GM19438 (cell line): ENCODE results near the gene YEATS4.
"Not testable (repeated sequence)": the region's sequence is repeated elsewhere in the genome, so short reads cannot be mapped to it uniquely, and the experiment has no call there.

Experiments used
- ATAC-seq: cut with Tn5 transposase; IDR thresholded peaks from one replicate; pipeline ENCODE4 v1.9.1; 2021; ENCODE audit warnings: low read depth; ENCODE audit not compliant: unreplicated experiment

The YEATS4 gene

DNA sequence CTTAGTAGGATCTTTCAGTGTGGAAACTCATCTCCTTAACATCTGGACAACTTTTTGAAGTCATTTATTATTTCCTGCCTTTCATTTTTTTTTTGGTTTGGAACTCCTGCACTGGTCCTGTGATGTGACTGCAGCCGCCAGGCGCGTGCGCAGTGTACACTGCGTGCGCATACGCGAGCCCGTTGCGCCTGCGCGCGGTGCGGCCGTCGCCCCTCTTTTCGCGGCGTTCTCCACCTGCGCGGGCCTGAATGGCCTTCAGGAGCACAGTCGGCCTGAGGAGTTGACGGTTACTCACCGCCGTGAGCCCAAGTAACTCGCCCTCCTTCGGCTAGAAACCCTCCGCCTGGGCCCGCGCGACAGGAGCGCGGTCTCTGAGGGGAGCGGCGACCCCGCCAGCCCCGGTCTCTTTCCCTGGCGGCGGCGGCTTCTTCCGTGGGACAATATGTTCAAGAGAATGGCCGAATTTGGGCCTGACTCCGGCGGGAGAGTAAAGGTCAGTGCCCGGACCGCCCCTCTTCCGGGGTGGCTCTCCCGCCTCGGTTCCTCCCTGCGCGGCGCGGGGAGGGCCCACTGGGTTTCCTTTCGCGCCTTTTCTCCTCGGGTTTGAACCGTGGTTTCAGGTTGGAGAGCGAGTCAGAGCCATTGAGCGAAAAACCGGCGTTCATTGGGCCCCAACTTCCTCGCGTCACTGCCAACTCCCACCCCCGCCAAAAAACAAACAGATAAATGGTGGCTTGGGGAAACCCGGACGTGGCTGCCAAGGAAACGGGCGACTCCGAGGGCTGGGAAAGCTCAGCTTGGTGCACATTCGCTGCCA, at the start of gene YEATS4:
Gene YEATS4 (plus strand): TSS at position 213 of the 817 bp plus-strand sequence. CDS start 230 bp downstream, at position 443.
- ATAC-seq, result peak; percentile 84

DNA sequence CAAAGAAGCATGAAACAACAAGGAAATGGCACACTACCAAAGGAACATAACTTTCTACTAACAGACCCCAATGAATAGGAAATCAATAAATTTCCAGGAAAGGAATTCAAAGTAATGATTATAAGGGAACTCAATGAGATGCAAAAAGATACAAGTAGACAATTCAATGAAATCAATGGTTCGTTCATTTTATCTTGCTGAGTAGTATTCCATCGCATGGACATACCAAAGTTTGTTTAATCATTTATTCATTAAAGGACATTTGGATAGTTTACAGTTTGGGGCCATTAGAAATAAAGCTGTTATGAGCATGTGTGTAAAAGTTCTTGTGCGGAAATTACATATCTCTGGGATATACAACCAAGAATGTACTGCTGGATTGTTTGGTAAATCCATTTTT, 46.3 kb upstream of the YEATS4 start:
- no peak for ATAC-seq

DNA sequence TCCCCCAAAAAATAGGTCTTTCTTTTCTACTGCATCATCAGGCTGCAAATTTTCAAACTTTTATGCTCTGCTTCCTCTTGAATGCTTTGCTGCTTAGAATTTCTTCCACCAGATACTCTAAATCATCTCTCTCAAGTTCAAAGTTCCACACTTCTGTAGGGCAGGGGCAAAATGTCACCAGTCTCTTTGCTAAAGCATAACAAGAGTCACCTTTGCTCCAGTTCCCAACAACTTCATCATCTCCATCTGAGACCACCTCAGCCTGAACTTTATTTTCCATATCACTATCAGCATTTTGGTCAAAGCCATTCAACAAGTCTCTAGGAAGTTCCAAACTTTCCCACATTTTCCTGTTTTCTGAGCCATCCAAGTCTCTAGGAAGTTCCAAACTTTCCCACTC, 42.8 kb upstream of the YEATS4 start:
- not testable (repeated sequence) for ATAC-seq

- ATAC-seq, result not testable (repeated sequence)
These were observed 42.3 kb upstream of the YEATS4 start for GRCh38 chr12:69317233-69317632.

DNA sequence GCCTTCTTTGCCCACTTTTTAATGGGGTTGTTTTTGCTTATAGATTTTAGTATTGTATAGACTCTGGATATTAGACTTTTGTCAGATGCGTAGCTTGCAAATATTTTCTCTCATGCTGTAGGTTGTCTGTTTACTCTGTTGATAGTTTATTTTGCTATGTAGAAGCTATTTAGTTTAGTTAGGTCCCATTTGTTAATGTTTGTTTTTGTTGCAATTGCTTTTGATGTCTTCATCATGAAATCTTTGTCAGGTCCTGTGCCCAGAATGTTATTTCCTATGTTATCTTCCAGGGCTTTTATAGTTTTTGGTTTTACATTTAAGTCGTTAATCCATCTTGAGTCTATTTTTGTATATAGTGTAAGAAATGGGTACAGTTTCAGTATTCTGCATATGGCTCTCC, 41.3 kb upstream of the YEATS4 start:
- ATAC-seq, result no peak

- ATAC-seq, result no peak
These were observed 38.2 kb upstream of the YEATS4 start for GRCh38 chr12:69321351-69321750.

- peak; percentile 82 for ATAC-seq
These were observed 34.6 kb upstream of the YEATS4 start for GRCh38 chr12:69324797-69325466.

- ATAC-seq, result no peak
These were observed 31.1 kb upstream of the YEATS4 start for GRCh38 chr12:69328426-69328825.

DNA sequence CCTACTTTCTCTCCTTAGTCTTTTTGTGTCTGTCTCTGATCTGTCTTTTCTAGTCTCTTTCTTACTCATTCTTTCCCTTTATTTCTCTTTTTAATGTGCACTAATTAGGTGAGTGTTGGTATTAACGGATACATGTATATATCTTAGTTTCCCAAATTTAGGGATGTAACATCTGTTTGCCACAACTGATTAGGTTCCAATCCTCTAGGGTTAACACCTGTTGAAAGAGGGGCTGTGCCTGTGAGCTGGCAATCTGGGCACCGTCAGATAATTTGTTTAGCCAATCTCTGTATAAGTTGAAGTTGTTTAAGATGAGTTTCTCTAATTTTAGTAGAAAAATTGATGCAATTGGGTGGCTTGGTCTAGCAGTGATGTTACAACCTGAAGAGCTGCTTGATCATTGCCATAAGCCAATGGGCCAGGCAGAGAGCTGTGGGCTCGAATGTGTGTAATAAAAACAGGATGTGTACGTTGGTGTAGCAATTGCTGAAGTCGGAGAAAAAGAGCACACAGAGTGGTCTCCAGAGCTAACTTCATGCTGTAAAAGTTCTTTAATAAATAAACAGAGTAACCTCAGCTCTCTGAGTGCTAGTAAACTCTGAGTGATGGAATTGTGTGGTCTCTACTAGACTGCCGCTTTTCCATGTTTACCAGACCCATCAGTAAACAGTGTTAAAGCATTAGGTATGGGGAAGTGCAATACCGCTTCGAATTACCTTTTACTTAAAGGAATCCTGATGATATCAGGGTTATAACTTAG, 29.7 kb upstream of the YEATS4 start:
- no peak for ATAC-seq

DNA sequence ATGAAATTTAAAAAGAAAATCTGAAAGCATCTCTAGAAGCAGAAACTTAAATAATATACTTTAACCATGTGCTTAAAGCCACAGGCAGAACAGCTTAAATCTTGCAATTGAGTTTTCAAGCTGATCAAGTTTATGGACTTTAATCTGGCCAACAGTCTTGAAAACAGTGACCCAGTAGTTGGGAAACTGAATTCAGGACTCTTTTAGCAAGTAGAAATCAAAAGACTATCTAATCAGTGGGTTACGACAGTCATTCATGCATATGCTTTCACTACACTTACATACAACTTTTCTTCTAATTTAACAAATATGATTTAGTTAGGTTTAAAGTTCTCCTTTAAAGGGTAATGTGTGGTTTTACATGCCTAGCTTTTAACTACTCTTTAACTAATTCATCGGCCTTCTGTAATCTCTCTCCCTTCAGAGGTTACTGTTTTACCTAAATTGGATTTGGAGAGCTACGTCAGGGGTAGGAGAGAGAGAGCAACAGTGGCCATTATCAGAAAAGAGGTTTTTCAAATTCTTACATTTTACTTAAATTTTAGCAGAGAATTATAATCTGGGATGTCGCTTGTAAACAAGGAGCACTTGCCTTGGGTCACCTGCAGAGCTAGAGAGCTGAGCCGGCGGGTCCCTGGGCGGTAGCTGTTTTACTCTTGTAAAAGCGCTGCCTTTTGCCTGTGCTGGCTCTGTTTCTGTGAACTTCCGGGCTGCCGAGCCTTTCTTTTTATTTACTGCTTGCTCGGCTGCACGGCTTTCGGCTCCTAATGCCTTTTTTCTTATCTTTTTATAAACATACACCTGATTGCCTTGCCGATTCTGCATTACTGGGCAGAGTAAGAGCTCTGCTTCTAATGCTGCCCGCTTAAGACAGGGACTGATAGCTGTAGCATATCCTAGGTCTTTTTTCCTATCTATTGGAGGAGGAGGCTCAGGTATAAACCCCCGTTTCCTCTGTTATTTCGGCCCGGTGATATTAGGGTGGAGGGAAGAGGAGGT, 28.8 kb upstream of the YEATS4 start:
- peak; percentile 64 for ATAC-seq

GRCh38 chr12:69331519-69331908, 28.0 kb upstream of the YEATS4 start:
- no peak for ATAC-seq

DNA sequence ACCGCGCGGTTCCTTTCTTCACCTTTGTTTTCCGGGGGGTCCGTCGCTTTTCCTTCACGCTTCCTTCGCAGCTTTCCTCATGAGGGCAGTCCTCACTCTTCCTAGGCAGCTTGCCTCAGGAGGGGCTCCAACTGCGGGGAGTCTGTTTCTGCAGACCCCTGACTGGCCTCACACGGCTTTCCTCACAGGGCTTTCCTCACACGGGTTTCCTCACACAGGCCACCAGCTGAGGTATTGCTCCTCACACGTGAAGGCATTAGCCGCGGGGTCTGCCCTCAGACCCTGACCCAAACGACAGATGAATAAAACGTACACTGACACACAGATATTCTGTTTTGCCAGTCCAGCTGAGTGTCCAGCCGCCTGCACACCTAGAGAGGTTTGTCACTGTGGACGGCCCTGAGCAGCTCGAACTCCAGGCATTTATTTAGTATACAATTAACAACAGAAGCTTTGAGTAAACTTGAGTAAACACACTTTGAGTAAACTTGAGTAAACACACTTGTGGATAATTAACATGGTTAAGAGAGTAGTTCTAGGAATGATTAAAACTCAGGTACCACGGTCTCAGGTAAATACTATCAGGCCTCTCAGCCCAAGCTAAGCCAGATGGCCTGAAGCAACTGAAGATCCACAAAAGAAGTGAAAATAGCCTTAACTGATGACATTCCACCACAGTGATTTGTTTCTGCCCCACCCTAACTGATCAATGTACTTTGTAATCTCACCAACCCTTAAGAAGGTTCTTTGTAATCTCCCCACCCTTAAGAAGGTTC, 27.4 kb upstream of the YEATS4 start:
- ATAC-seq, result no peak

DNA sequence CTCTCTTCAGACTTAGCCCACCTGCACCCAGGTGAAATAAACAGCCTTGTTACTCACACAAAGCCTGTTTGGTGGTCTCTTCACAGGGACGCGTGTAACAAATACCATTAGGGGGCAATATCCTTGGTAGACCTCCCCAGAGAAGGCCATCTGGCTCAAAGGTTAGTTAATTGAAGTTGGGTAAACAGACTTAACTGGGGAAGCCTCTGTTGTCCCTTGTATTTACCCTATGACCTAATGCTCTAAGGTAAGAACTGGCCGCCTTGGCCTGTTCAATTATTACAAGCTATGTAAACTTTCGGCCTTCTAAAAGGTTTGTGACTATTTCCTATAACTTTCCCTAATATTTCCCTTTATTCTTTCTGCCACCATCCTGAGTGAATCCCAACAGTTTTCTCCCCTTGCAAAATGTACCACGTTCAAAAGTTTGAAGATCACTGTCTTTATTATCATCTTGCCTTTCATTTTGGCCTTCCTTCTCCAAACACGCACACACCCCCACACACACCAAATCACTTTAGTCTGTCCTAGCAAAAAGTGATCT, 26.7 kb upstream of the YEATS4 start:
- no peak for ATAC-seq

GRCh38 chr12:69334158-69334557, 25.4 kb upstream of the YEATS4 start:
- no peak for ATAC-seq

- ATAC-seq, result no peak
These were observed 22.0 kb upstream of the YEATS4 start for GRCh38 chr12:69337311-69338090.

DNA sequence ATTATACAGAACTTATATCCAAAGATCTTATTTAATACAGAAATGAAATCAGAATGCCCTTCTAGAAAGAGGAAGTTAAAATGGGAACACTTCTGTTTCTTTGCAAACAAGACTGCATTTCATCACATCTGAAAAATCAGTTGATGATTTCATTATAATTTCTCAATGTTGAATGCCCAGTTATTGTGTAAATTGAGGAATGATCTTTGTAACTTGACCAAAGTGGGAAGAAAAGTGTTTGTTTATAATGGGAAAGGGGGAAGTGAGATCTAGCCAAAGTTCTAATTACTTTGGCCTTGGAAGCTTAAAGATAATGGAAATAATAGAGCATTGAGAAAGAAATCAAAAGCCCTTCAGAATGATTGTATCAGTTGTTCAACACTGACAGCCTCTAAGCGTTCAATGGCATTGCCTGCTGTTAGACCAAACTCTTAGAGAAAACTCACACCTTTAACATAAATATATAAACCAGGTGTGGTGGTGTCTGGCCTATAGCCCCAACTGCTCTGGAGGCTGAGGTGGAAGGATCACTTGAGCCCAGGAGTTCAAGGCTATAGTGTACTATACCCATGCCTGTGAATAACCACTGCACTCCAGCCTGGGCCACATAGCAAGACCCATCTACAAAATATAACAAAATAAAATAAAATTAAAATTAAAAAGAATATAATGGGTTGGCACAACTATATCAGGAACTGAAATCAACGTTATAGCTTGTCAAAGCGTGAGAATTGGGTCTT, 21.3 kb upstream of the YEATS4 start:
- no peak for ATAC-seq

DNA sequence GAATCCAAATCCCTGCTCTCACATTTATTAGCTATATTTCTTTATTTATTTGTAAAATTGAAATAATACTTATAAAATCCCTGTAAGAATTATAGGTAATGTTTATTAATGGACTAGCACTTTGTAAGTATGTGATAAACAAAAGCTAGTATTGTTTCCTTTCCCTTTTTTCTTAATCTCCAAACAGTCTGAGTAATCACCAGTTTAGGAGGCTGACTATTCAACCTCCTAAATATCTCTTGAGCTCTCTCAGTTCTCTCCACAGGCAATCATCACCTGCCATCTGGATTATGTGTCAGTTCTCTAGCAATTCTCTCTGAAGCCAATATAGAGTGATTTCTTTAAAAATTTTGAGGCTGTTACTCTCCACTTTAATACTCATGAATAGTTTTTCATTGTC, 20.6 kb upstream of the YEATS4 start:
- no peak for ATAC-seq

- no peak for ATAC-seq
These were observed 19.5 kb upstream of the YEATS4 start for GRCh38 chr12:69339999-69340398.
